ENCODE results near the gene PLEKHA1. TPM values are rescaled to one million over a fixed set of nuclear protein-coding genes. Genes with fewer than 3 reads are reported as not detected.

PLEKHA1 gene
- total RNA-seq, 4 donors from 2014 or later, result 22.6 to 35.4 (median 32.7) TPM

DNA sequence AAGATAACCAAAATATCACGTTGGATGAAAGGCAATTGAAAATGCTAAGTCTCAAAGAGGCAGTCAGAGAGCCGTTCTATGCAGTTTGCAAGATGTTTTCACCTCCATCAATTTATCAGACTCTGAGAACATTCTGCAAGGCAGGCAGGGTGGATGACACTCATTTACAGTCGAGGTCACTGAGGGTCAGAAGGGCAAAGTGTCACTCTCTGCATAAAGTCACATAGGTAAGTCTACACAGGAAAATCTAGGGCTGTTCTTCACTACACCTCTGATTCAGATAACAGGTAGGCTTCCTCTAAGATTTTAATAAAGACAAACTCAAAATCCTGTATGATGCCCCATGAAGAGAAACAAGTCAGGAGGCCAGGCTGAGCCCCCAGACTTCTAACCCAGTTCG is 1.4 kb upstream of the PLEKHA1 start:
- TF ChIP-seq, protein P1, sequence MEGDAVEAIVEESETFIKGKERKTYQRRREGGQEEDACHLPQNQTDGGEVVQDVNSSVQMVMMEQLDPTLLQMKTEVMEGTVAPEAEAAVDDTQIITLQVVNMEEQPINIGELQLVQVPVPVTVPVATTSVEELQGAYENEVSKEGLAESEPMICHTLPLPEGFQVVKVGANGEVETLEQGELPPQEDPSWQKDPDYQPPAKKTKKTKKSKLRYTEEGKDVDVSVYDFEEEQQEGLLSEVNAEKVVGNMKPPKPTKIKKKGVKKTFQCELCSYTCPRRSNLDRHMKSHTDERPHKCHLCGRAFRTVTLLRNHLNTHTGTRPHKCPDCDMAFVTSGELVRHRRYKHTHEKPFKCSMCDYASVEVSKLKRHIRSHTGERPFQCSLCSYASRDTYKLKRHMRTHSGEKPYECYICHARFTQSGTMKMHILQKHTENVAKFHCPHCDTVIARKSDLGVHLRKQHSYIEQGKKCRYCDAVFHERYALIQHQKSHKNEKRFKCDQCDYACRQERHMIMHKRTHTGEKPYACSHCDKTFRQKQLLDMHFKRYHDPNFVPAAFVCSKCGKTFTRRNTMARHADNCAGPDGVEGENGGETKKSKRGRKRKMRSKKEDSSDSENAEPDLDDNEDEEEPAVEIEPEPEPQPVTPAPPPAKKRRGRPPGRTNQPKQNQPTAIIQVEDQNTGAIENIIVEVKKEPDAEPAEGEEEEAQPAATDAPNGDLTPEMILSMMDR (IDR thresholded peaks at IDR 0.05; ENCODE audit: low read depth), result no peak

DNA sequence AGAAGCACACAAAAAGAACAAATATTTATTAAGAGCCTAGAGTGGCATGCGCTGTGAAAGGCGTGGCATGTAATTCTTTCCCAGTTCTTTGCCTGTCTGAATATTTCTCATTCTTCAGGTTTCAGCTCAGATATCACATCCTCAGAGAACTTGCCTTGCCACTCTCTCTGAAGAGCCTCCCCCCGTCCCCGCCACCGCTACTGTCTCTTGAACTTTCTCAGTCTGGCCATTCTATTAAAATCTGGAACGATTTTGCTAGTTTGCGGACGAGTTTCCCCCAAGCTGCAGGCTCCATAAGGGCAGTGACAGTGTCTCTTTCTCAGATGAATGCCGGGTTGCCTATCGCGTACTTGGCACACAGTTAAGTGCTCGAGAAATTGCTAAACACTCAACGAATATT is 787 bp upstream of the PLEKHA1 start:
- TF ChIP-seq, protein P1 (IDR thresholded peaks at IDR 0.05; ENCODE audit: low read depth), result no peak

DNA sequence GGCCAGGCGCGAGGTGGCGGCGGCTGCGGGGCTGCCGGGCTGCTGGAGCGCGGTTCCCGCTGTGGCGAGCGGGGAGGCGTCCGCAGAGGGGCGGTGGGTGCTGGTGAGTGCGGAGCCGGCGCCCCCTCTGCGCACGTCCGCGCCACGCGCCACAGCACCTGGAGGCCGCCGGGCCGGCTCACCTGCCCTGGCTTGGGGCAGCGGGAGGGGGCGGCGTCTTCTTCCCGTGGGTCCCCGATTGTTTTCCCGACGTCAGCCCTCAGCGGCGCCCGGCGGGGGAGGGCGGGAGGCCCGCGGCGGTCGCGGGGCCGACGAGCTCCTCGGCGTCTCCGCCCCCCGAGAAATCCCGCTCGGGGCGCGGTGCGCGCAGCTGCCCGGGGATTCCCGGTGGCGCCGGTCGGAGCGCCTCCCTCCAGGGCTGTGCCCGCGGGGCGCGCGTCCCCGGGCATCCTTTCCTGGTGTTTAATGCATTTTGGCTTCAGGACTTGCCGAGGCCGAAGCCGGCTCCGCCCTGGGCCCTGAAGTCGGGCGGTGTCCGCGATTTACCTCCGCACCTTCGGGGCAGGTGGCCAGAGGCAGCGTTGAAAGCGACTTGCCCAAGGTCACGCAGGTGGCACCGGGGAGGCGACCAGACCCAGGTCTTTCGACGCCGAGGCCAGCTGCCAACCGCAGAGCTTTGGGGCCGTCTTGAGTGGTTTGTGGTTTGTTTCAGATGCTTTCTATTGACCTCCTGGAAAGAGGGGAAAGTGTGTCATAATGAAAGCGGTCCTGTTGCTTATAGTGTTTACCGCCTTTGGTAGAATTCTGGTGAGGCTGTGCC is 561 bp downstream of the PLEKHA1 start:
- TF ChIP-seq, protein P1 (IDR thresholded peaks at IDR 0.05; ENCODE audit: low read depth), result no peak

DNA sequence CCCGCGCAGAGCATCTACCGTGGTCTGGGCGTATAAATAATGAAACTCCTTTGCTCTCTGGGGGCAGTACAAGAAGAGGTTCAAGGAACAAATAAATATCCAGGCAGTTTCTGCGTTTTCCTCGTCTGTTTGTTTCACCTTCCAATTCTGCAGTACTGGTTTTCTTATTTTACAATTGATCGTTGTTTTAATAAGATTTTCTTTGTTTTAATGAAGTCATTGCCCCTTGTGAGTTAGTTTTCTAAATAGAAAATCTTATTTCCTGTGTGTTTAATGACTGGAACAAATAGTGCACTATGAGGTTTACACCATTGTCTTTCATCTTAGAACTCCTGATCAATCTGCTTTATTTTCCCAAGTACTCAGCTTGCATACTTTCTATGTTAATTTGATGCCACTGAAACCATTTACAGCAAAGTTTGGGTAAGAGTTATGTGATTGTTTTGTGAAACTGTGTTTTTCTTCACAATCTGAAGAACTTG is 1.2 kb downstream of the PLEKHA1 start:
- TF ChIP-seq, protein P1 (IDR thresholded peaks at IDR 0.05; ENCODE audit: low read depth), result no peak

DNA sequence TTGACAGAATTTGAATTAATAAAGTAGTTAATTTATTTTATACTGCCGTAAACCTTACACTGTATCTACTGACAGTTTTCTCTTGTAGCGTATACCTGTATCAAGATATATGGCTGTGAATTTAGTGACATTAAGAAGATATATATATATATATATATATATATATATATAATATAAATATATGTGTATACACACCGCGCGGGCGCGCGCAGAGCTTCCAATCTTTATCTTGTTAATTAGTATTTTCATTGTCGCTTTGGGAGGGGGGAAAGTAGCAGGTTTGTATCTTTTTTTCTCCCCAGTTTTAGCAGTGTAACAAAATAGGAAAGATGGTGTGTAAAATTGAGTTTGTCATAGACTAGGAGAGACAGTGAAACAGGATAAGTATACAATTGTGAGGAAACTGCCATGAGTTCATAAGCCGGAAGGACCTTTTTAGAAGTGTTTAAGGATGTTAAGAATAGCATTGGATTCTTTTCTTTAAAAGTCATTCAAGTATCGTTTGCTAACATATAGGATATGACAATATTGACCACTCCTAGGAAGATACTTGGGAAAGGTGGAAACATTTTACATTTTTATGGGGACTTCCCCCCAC is 2.0 kb downstream of the PLEKHA1 start:
- TF ChIP-seq, protein P1 (IDR thresholded peaks at IDR 0.05; ENCODE audit: low read depth), result no peak

DNA sequence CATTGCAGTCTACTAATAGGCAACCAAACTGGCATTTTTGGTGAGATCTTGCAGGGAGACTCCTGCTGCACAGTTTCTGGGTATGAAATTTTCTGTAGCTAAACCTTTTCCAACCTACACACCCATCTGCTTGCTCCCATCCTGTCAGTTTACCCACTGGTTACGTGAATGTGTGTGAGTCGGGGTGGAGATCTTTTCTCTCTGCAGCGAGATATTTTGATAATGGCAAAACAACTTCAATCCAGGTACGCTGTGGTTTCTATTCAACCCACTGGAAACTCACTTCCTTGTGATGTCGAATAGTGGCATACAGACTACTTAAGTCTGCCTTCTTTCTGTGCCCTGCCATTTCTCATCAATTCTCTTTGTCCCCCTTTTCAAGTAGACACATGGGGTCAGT is 4.5 kb downstream of the PLEKHA1 start:
- TF ChIP-seq, protein P1 (IDR thresholded peaks at IDR 0.05; ENCODE audit: low read depth), result no peak

DNA sequence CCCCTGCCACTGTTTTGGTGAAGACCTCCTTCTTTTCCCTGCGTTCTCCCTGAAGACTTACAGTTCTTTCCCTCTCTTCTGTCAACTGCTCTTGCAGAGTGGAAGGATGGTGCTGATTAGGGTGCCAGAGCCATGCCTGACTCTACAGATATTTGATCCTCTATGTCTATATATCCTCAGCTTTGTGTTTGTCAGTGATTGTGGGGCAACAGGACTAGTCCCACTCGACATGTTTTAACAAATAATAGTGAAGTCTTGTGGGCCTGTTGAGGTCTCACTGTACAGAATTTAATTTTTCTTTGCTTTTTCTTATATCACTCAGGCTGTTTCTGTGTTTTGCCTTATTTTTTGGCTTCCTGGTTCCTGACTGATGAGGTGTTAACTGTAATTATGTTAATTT is 5.0 kb downstream of the PLEKHA1 start:
- TF ChIP-seq, protein P1 (IDR thresholded peaks at IDR 0.05; ENCODE audit: low read depth), result no peak
